GM04504 (cell line): ENCODE measurements around the gene WDR20.
"Not testable (repeated sequence)": the region's sequence is repeated elsewhere in the genome, so short reads cannot be mapped to it uniquely, and the experiment has no call there.

Experiments used
- DNase-seq: peaks from one replicate; pipeline ENCODE4 v3.0.0-alpha.2; 2012; ENCODE audit warnings: low read depth

Gene WDR20, protein sequence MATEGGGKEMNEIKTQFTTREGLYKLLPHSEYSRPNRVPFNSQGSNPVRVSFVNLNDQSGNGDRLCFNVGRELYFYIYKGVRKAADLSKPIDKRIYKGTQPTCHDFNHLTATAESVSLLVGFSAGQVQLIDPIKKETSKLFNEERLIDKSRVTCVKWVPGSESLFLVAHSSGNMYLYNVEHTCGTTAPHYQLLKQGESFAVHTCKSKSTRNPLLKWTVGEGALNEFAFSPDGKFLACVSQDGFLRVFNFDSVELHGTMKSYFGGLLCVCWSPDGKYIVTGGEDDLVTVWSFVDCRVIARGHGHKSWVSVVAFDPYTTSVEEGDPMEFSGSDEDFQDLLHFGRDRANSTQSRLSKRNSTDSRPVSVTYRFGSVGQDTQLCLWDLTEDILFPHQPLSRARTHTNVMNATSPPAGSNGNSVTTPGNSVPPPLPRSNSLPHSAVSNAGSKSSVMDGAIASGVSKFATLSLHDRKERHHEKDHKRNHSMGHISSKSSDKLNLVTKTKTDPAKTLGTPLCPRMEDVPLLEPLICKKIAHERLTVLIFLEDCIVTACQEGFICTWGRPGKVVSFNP

GRCh38 chr14:102139286-102140026 is at the start of gene WDR20:
WDR20 (plus strand) TSS chr14:102139897; CDS start chr14:102139924, 27 bp downstream.
- DNase-seq = peak; percentile 92

DNA sequence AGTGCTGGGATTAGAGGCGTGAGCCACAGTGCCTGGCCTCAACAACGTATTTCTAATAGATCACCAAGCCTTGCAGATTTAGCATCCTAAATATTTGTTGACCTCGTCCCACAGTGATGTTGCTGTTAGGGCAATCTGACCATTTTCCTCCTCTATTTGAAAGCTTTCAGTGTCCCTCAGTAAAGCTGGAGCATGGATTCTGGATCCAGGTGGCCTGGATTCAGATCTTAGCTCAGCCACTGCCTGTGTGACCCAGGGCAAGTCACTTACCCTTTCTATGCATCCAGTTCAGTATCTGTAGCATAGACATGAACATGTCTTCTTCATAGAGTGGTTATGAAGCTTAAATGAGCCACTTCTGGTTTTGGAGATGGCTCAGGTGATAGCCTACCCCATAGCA is 49.0 kb upstream of the WDR20 start:
- DNase-seq = no peak

- DNase-seq = no peak
These were observed 46.9 kb upstream of the WDR20 start for GRCh38 chr14:102092806-102093205.

- no peak for DNase-seq
These were observed 45.6 kb upstream of the WDR20 start for GRCh38 chr14:102094101-102094500.

DNA sequence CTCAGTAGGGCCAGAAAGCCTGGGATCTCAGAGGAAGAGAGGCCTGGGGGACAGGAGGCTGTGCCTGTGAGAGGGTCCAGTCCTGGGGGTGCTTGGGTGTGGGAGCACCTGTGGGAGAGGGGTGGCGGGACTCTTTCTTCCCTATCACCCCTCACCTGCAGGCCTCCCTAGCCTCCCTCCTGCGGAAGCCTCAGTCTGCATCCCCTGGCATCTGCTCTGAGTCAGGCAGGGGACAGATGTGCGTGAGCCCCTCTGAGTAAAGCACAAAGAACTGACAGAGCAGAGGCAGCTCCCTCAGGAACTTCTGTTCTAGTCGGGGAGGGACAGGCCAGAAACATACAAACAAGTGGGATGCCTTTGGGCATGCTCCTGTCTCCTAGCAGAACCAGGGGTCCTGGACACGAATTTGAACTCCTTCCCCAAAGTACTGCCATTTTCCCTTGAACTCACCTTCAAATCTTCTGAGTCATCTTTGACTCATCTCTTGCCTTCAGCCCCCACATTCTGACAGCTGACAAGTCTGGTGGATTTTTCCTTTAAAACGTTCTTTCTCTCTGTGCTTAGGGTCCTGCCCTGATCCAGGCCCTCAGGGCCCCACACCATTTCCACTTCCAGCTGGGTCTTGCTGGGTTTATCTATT is 44.3 kb upstream of the WDR20 start:
- DNase-seq = no peak

GRCh38 chr14:102095871-102096568 is 43.7 kb upstream of the WDR20 start:
- no peak for DNase-seq

GRCh38 chr14:102096569-102097188 is 43.0 kb upstream of the WDR20 start:
- DNase-seq = peak; percentile 51

DNA sequence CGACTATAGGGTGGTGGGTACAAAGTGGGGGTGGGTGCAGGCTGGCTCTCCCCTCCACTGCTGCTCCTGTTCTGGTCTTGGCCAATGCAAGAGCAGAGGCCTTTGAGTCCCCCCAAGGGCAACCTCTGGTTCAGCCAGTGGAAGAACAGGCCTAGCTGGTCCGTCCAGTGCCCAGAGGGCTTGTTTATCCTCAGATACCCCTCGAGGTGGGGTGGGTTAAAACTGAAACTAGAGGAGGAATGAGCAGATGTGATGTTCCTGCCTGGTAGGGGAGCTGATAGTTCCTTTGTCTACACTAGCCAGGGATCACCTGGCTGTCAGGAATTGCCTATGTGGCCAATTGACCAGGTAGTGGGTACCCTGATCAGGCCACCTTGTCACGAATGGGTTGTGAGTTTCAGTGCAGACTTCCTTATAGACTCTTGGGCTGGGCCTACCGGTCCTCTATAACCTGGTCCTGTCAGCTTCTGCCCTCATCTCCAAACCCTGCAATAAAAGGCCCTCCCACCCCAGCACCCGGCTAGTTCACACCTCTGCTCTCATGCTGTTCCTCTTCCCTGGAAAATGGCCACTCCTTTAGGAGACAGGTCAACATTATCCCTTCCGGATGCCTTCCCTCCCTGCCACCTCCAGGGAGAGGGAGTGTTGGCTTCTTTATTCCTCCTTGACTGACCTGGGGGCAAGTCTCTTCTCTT is 42.1 kb upstream of the WDR20 start:
- DNase-seq = no peak

GRCh38 chr14:102103062-102103695 is 36.5 kb upstream of the WDR20 start:
- no peak for DNase-seq

GRCh38 chr14:102105369-102105768 is 34.3 kb upstream of the WDR20 start:
- DNase-seq = no peak

DNA sequence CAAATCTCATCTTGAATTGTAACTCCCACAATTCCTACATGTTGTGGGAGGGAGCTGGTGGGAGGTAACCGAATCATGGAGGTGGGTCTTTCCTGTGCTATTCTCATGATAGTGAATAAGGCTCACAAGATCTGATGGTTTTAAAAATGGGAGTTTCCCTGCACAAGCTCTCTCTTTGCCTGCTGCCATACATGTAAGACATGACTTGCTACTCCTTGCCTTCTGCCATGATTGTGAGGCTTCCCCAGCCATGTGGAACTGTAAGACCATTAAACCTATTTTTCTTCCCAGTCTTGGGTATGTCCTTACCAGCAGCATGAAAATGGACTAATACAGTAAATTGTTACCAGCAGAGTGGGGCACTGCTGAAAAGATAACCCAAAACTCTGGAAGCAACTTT is 30.4 kb upstream of the WDR20 start:
- not testable (repeated sequence) for DNase-seq

GRCh38 chr14:102111101-102111500 is 28.6 kb upstream of the WDR20 start:
- DNase-seq = no peak

- no peak for DNase-seq
These were observed 23.1 kb upstream of the WDR20 start for GRCh38 chr14:102116361-102117180.

GRCh38 chr14:102117852-102118251 is 21.8 kb upstream of the WDR20 start:
- no peak for DNase-seq

DNA sequence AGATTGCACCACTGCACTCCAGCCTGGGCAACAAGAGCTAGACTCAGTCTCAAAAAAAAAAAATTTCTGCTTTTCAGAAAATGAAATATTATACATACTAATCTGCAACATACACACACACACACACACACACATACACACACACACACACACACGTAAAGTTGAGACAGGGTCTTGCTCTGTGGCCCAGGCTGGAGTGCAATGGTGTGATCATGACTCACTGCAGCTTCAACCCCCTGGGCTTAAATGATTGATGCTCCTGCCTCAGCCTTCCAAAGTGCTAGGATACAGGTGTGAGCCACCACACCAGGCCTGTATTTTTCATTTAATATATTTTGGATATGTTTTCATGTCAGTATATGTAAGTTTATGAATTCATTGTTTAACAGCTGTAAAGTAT is 18.8 kb upstream of the WDR20 start:
- DNase-seq = no peak

- no peak for DNase-seq
These were observed 18.1 kb upstream of the WDR20 start for GRCh38 chr14:102121567-102121966.

DNA sequence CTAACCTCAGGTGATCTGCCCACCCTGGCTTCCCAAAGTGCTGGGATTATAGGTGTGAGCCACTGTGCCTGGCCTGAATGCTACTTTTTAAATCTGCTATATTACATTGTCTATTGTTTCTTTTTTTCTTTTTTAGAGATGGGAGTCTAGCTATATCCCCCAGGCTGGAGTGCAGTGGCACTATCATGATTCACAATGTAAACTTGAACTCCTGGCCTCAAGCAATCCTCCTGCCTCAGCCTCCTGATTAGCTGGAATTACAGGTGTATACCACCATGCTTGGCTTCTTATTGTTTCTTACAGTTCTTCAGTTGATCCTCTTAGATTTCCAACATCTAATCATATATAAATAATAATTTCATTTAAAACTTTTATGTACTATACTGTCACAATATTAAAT is 15.3 kb upstream of the WDR20 start:
- DNase-seq = no peak

GRCh38 chr14:102125546-102125945 is 14.2 kb upstream of the WDR20 start:
- DNase-seq = no peak

DNA sequence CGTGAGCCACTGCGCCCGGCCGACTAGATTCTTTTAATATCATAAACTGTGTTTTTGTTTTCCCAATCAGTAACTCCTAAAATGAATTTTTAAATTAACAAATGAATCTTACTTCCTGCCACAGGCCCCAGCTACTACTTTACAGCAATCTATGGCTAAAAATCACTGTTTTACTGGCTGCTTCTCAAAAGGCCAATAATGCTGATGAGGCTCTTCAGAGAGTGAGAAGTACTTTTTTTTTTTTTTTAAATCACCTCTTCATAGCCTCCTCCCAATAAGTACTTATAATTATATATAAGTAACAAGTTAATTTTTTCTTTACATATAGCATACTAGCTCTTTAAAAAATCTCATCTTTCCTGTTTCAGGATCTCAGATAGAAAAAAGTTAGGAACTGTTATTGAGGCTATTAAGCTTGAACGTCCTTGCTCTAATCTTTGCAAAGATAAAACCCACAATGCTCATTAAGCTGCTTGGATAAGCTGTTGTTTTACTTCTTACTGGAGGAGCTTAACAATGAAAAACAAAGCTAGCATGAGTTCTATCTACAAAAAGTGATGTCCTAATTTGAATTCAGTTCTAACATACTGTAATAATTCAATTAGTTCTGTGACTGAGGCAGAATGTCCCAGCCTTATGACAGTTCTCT is 12.8 kb upstream of the WDR20 start:
- DNase-seq = no peak
